NCI-H446 (cell line): ENCODE measurements around the gene VPS50.
"Not testable (repeated sequence)": the region's sequence is repeated elsewhere in the genome, so short reads cannot be mapped to it uniquely, and the experiment has no call there.

Experiments used
- DNase-seq, 2 experiments: peaks; one replicate each; lab custom pipeline; 2025; lab: John Stamatoyannopoulos, UW

VPS50 gene

GRCh38 chr7:93337052-93337451, 104.9 kb downstream of the VPS50 start:
- no peak for DNase-seq

GRCh38 chr7:93342178-93342577, 110.0 kb downstream of the VPS50 start:
- not testable (repeated sequence) for DNase-seq

GRCh38 chr7:93350338-93350737, 118.2 kb downstream of the VPS50 start:
- DNase-seq, result no peak

DNA sequence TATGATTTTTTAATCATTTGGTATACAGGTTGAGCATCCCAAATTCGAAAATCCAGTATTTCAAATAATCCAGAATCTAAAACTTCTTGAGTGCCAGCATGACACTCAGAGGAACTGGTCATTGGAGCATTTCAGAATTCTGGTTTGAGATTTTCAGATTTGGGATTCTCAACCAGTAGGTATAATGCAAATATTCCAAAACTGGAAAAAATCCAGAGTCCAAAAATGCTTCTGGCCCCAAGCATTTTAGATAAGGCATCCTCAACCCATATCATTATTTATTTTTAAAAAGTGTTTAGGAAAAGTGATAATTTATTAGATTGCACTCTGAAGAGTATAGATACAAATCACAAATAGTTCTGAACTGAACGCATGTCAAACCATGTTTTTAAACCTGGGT, 120.7 kb downstream of the VPS50 start:
- no peak for DNase-seq

DNA sequence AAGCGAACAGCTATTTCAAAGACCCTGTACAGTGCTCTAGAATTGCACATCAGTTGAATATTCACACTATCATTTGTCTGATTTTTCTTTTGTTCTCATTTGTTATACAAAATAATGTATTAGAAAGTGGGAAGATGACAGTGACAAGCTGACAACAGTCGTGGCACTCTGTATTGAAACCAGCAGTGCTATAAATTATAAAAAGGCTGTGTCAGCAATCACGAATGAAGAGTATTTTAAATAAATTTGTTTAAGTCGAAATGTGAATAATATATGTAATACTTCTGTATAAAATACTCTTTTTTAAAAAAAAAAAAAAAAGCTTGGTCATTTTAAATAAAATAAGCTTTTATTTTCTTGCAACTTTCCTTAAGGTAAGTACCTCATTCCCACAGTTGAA, 122.6 kb downstream of the VPS50 start:
- no peak for DNase-seq

DNA sequence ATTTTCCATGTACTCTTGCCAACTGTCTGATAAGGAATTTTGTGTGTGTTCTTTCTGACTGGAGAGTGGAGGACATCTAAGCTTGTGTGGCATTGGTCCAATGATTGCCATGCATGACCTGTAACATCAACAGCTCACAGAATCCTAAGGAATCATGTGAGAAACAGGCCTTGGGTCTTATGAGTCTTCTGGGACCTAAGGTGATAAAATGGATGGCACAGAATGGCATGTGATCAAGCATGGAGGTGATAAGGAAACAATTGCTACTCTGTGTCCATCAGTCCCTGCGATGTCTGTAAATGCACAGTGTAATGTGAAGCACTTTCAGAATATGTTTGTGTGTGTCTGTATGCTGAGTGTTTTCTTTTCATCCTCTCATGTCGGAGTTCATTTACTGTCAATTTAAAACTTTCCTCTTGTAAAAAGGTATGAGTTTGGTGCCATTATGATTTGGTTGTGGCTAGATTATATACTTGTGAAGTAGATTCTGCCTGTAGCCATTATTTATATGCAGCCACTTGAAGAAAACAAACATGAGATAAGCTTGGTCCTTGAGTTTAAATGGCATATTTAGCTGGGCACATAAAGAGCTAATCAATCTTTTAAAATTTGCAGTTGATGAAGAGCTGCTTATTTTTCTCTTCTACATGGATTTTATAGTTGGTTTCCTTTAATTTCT, 127.5 kb downstream of the VPS50 start:
- no peak for DNase-seq

DNA sequence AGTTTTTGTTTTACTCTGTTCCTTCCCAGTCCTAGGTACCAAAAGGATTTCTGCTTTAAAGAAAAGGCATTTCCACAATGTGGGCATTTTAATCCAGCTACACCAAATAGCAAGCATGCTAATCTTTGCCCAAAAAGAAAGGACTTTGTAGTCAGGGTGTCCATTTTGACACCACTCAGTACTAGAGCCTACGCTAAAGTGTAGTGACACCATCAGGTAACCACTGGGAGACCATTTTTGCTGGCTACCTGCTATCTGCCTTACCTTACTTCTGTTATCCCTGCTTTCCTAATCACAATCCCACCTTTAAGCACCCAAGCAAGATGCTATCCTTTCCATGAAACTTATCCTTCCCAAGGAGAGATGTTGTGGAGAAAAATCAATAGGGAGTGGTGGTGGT, 129.7 kb downstream of the VPS50 start:
- DNase-seq, result no peak

GRCh38 chr7:93364806-93365205, 132.6 kb downstream of the VPS50 start:
- no peak for DNase-seq

GRCh38 chr7:93365341-93365740, 133.2 kb downstream of the VPS50 start:
- DNase-seq, result no peak

GRCh38 chr7:93366816-93367215, 134.7 kb downstream of the VPS50 start:
- no peak for DNase-seq

GRCh38 chr7:93367254-93367653, 135.1 kb downstream of the VPS50 start:
- DNase-seq, result no peak

DNA sequence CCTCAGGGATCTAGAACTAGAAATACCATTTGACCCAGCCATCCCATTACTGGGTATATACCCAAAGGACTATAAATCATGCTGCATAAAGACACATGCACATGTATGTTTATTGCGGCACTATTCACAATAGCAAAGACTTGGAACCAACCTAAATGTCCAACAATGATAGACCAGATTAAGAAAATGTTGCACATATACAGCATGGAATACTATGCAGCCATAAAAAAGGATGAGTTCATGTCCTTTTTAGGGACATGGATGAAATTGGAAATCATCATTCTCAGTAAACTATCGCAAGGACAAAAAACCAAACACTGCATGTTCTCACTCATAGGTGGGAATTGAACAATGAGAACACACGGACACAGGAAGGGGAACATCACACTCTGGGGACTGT, 138.8 kb downstream of the VPS50 start:
- DNase-seq, result not testable (repeated sequence)

- no peak for DNase-seq
These were observed 141.4 kb downstream of the VPS50 start for GRCh38 chr7:93373537-93373936.

- peak in 1 of 2 experiments; percentile 43 for DNase-seq
These were observed 142.3 kb downstream of the VPS50 start for GRCh38 chr7:93374345-93374940.

DNA sequence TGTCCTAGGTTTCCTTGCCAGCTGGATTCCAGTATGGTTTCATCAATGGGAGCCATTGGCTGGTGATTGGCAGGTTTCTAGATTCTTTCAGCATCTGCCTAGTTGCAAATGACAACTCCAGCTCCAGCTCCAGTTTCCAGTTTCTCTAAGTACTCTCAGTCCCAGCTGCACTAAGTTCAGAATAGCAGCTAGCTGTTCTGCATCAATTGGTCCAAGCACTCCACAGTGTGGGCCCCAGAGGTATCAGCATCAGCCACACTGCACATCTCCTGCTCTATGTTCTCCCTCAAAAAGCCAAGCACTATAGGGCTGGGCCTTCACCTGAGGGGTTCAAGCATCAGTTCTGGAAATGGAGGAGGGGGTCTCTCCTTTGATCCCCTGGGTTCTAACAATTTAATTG, 143.4 kb downstream of the VPS50 start:
- no peak for DNase-seq

GRCh38 chr7:93378131-93378760, 146.1 kb downstream of the VPS50 start:
- no peak for DNase-seq

DNA sequence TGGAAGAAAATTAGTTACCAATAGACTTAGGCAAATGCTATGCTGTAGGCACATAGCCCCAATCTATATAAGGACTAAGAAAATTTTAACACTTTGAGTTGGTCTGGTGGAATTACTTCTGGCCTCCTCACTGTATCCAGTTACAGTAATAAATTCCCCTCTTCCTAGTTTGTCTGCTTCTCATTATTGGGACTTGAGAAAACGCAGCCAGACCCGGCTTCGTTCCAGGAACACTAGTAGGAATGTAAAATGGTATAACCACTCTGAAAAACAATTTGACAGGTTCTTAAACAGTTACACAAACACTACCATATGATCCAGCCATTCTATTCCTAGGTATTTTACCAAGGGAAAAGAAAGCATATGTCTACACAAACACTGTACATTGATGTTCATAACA, 150.2 kb downstream of the VPS50 start:
- DNase-seq, result no peak

- no peak for DNase-seq
These were observed 158.5 kb downstream of the VPS50 start for GRCh38 chr7:93390660-93391059.

- DNase-seq, result no peak
These were observed 160.8 kb downstream of the VPS50 start for GRCh38 chr7:93392984-93393383.

DNA sequence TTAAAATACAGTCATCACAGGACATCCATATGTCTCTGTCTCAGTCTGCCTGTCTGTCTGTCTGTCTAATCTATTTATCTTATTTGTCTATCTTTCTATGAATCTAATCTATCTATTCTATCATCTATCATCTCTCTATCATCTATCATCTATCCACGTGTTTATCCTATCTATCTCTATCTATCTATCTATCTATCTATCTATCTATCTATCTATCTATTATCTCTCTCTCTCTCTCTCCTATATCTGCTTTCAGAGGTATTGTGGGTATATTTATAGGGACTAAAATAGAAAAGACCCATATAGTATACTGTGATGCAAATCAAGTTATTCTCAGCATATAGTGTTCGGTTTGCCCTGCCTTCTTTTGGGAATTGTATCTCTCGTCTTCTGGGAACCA, 167.5 kb downstream of the VPS50 start:
- DNase-seq, result no peak

- DNase-seq, result no peak
These were observed 170.8 kb downstream of the VPS50 start for GRCh38 chr7:93402944-93403343.

- DNase-seq, result no peak
These were observed 175.1 kb downstream of the VPS50 start for GRCh38 chr7:93407239-93407638.

GRCh38 chr7:93409324-93409723, 177.2 kb downstream of the VPS50 start:
- DNase-seq, result no peak
